GM21737 (cell line): ENCODE results near the gene NDUFS4.
"Not testable (repeated sequence)": the region's sequence is repeated elsewhere in the genome, so short reads cannot be mapped to it uniquely, and the experiment has no call there.

Experiments used
- ATAC-seq: cut with Tn5 transposase; IDR thresholded peaks from one replicate; pipeline ENCODE4 v1.9.1; 2021; ENCODE audit warnings: mild to moderate bottlenecking, moderate library complexity; ENCODE audit not compliant: unreplicated experiment

NDUFS4 gene

DNA sequence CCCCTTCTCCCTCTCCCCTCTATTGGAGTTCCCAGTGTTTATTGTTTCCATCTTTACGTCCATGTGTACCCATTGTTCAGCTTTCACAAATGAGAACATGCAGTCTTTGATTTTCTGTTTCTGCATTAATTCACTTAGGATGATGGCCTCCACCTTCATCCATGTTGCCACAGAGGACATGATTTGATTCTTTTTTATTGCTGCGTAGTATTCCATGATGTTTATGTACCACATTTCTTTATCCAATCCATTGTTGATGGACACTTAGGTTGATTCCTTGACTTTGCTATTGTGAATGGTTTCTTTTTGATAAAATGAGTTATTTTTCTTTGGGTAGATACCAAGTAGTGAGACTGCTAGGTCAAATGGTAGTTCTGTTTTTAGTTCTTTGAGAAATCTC, 88.9 kb downstream of the NDUFS4 start:
- ATAC-seq, result no peak

DNA sequence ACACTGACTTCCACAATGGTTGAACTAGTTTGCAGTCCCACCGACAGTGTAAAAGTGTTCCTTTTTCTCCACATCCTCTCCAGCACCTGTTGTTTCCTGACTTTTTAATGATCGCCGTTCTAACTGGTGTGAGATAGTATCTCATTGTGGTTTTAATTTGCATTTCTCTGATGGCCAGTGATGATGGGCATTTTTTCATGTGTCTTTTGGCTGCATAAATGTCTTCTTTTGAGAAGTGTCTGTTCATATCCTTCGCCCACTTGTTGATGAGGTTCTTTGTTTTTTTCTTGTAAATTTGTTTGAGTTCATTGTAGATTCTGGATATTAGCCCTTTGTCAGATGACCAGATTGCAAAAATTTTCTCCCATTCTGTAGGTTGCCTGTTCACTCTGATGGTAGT, 100.1 kb downstream of the NDUFS4 start:
- ATAC-seq, result not testable (repeated sequence)

DNA sequence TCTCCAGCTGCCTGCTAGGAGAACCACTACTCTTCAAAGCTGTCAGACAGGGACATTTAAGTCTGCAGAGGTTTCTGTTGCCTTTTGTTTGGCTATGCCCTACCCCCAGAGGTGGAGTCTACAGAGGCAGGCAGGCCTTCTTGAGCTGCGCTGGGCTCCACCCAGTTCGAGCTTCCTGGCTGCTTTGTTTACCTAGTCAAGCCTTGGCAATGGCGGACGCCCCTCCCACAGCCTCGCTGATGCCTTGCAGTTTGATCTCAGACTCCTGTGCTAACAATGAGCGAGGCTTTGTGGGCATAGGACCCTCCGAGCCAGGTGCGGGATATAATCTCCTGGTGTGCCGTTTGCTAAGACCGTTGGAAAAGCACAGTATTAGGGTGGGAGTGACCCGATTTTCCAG, 104.9 kb downstream of the NDUFS4 start:
- not testable (repeated sequence) for ATAC-seq

DNA sequence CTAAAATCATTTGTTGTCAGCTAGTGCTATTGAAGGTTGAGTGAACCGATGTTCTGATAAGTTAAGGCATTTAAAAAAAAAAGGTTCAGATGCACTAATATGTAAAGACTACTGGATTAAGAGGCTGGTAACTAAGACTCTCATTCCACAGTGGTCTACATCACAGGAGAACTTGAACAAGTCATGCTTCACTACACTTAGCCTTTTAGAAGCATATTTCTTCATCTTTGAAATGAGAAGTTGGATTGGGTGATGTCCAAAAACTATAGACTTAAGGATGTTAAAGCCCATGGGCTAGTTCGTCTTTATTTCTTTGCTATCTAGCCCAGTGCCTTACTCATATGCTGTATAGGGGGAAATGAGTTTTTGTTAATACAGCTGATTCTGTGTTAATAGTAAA, 107.2 kb downstream of the NDUFS4 start:
- no peak for ATAC-seq

DNA sequence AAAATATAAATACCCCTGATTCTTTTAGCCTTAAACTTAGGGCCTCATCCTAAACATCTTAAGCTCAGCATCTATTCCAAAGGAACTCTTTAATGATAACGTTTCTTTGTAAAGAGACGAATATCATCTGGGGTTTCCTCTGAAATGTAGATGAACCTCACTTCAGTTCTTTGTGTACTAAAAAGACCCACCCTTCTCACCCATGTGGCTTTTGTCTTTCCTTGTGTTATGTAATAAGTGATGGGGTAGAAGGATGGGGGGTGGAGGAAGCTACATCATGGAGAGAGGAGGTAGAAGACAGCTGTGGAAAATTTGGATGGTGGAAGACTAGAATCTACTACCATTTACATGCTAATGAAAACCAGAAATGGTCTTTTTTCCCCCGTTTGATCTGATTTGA, 111.0 kb downstream of the NDUFS4 start:
- no peak for ATAC-seq

DNA sequence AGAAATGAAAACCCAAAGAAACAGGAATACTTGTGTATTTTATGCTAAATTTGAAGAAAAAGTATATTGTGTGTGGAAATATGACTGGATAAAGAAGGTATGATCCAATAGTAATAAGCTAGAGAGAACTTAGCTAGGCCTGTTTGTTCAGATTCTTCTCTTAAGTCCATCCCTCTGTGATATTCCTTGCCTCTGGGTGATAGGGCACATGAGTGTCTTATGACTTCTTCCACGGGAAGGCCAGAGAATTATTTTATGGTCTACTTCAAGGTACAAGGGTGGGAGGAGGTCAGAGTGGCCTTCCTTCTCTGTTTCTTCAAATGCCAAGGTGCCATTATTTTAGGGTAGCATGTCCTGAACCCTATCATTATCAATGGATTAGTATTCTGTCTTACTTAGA, 113.7 kb downstream of the NDUFS4 start:
- no peak for ATAC-seq

DNA sequence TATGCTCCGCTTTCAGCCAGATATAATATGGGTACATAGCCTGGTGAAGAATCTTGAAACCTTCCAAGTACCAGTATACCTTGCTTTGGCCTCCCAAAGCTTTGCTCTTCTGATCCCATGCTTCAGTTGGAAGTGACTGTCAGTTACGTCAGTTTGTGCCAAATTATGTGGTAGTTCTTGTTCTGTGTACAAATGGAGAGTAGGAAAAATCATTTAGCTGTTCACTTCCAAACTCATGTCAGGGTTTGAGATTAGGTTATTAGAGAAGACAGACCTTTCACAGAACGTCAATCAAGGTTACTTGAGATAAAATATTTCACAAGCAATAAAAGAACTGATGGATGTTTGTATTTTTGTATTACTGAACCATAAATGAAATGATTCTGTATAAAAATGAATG, 117.2 kb downstream of the NDUFS4 start:
- no peak for ATAC-seq

DNA sequence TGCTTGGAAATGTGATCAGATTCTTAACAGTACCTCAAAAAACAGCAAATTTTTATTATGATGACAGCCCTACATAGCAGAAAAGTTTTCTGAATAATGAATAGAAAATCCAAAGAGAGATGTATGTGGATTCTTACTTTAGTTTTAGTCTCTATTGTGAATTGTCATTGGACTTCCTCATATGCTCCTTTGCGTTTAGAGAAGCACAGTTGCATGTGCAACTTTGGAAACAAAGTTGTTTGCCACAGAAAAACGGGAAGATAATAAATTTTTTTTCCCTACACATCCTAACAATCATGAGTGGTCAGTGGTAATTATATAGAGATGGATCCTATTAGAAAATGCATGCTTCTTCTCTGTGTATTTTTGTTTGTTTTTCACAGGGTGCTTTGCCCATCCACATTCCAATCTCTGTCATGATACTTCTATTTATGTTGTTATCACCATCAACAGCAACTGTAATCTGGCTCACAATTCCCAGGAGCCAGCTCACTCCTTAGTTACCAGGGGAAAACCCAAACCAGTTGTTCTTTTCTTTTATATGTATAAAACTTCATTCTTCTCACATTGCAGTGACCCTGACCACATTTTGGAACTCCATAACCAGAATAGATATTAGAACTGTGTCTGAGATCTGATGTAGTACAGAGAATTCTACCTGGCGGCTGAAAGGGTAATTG, 118.7 kb downstream of the NDUFS4 start:
- no peak for ATAC-seq

DNA sequence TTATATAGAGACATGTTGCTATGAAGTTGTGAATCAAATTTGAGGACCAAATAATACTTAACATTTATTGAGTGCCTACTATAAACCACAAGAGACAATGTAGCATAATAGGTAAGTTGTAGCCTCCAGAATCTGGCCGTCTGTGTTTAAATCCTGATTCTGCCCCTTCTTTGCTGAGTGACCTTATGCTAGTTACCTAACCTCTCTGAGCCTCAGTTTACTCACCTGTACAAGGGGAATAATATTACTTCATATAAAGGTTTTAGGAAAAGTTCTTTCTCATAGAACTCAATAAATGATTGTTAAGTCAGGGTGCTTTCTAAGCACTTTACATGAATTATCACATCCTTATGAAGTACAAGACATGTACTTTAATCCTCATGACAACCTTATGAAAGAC, 120.6 kb downstream of the NDUFS4 start:
- no peak for ATAC-seq

DNA sequence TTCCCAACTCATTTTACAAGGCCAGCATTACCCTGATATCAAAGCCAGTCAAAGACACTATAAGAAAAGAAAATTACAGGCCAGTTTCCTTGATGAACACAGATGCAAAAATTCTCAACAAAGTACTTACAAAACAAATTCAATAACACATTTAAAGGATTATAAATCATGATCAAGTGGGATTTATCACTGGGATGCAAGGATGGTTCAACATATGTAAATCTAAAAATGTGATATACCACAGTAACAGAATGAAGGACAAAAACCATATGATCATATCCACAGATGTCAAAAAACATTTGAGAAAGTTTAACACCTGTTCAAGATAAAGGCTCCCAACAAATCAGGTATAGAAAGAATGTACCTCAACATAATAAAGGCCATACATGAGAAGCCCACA, 130.6 kb downstream of the NDUFS4 start:
- no peak for ATAC-seq

DNA sequence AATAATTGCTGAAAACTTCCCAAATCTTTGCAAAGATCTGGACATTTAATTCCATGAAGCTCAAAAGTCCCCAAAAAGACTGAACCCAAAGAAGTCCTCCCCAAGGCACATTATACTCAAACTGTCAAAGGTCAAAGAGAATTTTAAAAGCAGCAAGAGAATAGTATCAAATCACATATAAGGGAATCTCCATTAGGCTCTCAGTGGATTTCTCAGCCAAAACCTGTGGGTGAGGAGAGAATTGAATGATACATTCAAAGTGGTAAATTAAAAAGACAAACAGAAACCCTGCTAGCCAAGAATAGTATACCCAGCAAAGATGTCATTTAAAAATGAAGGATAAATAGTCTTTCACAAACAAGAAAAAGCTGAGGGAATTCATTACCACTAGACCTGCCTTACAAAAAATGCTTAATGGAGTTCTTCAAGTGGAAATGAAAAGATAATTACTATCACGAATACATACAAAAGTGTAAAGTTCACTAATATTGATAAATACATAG, 134.1 kb downstream of the NDUFS4 start:
- no peak for ATAC-seq

DNA sequence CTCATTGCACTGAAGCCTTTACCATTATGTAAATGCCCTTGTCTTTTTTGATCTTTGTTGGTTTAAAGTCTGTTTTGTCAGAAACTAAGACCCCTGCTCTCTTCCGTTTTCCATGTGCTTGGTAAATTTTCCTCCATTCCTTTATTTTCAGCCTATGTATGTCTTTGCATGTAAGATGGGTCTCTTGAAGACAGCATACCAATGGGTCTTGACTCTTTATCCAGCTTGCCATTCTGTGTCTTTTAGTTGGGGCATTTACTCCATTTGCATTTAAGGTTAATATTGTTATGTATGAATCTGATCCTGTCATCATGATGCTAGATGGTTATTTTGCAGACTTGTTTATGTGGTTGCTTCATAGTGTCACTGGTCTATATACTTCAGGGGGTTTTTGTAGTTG, 150.0 kb downstream of the NDUFS4 start:
- not testable (repeated sequence) for ATAC-seq

DNA sequence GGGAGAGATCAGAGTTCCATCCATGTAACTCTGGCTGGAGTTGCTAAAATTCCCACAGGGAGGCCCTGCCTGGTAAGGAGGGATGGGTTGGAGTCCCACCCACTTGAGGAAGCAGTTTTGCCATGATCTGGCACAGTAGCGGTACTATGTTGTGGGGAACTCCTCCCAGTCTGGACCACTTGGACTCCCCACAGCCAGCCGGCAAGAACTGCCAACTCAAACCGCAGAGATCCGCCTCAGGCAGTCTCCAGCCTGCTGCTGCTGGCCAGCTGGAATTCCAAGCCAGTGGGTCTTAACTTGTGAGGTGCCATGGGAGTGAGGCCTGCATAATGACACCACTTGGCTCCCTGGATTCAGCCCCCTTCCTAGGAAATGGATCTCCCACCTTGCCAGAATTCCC, 151.9 kb downstream of the NDUFS4 start:
- ATAC-seq, result no peak

DNA sequence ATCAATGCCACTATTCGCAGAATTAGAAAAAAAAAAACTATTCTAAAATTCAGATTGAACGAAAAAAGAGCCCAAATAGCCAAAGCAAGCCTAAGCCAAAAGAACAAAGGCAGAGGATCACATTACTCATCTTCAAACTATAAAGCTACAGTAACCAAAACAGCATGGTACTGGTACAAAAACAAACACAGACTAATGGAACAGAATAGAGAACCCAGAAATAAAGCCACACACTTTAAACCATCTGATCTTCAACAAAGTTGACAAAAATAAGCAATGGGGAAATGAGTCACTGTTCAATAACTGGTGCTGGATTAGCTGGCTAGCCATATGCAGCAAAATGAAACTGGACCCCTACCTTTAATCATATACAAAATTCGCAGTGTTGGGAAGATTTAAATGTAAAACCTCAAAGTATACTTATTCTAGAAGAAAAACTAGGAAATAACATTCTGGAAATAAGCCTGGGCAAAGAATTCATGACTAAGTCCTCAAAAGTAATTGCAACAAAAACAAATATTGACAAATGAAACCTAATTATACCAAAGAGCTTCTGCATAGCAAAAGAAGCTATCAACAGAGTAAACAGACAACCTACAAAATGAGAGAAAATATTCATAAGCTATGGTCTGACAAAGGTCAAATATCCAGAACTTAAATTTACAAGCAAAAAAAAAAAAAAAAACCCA, 153.7 kb downstream of the NDUFS4 start:
- no peak for ATAC-seq

DNA sequence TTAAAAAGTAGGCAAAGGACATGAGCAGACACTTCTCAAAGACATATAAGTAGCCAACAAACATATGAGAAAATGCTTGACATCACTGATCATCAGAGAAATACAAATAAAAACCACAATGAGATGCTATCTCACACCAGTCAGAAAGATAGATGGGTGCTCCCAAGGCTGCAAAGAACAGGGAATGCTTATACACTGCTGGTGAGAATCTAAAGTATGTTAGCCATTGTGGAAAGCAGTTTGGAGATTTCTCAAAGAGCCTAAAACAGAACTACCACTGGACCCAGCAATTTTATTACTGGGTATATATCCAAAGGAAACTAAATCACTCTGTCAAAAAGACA, 154.2 kb downstream of the NDUFS4 start:
- ATAC-seq, result no peak

DNA sequence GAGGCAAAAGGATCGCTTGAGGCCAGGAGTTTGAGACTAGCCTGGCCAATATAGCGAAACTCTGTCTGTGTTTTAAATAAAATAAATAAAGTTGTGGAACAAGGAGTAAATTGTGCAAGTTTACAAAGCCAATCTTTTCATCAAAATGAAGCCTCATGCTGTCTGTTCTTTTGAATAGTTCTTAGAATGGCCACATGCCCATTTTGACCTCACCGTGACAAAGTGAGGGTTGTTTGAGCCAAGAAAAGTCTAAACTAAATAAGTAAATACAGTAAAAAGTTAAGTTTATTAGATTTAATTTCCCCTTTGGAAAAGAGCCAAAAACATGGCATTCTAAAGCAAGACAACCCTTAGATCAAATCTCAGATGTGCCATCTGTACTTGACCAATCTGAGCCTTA, 165.7 kb downstream of the NDUFS4 start:
- no peak for ATAC-seq

DNA sequence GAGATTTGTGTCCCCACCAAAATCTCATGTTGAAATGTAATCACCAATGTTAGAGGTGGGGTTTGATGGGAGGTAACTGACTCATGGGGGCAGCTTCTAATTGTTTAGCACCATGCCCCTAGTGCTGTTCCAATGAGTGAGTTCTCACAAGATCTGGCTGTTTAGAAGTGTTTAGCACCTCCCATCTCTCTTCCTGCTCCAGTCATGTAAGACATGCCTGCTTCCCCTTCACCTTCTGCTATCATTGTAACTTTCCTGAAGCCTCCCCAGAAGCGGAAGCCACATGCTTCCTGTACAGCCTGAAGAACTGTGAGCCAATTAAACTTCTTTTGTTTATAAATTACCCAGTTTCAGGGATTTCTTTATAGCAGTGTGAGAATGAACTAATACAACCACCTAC, 170.5 kb downstream of the NDUFS4 start:
- ATAC-seq, result no peak
